NCI-H2196 treated with DMSO at 0.1 percent for 48 hours (cell line): Measurements from ENCODE around the gene CPLX4.
A peak's percentile ranks its signal among the peaks of the same experiment; 100 is the strongest.

Experiments used
- DNase-seq: peaks from one replicate; lab custom pipeline; 2025; ENCODE audit not compliant: unreplicated experiment; lab: John Stamatoyannopoulos, UW

The CPLX4 gene

DNA sequence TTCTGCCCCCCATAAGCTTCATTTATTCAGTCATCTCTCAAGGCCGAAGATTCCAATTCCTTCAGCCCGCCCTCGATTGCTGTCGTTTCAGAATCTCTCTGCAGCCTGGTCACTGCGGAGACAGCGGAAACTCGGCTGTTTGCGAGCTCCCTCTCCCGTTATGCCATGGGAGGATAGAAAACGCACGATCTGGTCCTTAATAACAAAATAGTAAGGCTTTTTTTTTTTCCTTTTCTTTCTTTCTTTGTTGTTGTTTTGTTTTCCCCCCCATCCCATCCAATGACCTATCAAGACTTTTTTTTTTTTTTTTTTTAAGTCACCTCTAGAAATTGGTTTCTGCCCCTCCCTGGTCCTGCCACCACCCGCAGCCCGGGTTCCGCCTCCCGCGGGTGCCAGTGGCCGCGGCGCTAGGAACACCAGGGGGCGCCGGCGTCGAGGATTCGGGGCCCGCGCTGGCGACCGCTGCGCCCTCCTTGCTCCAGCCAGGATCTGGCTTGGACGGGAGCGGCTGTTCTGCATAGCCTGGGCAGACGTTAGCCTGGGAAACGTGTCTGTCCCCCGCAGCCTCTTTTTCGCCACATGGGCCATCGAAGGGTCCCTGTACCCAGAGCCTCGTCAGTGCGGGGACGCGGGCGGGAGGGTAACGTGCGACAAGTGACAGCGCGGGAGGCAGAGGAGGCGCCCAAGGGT, 10.1 kb downstream of the CPLX4 start:
- peak; percentile 52 for DNase-seq

DNA sequence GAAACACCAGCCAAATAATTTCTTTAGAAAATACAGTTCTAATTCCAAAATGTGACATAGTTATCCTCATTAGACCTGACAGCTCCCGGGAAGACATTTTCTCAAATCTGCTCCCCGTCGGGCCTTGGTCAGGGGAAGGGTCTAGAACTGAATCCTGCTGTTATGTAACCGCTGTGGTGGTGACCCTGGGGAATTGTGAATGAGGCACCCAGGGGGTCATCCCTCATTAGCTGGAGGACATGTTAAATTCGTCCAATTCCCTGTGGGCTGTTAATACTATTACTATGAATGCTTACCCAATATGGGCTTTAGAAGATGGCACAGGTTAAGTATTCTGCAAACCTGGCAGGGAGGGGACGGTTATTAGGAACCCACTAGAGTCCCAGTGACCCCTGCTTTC, 11.8 kb downstream of the CPLX4 start:
- DNase-seq: no peak

DNA sequence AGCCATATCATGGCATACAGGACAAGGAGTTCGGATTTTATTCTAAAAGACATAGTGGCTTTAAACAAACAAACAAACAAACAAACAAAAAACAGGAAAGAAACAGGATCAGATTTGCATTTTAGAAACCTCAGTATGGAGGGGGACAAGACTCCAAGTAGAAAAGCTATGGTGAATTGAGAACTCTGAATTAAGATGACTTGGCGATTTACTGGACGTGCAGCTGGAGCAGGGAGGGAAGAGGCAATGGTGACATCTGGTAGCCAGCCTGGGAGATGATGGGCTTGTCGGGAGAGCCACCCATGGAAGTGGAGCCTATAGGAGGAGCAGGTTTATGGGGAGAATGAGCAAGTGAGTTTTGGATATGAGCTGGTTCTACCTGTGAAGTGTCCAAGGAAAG, 13.2 kb downstream of the CPLX4 start:
- no peak for DNase-seq

DNA sequence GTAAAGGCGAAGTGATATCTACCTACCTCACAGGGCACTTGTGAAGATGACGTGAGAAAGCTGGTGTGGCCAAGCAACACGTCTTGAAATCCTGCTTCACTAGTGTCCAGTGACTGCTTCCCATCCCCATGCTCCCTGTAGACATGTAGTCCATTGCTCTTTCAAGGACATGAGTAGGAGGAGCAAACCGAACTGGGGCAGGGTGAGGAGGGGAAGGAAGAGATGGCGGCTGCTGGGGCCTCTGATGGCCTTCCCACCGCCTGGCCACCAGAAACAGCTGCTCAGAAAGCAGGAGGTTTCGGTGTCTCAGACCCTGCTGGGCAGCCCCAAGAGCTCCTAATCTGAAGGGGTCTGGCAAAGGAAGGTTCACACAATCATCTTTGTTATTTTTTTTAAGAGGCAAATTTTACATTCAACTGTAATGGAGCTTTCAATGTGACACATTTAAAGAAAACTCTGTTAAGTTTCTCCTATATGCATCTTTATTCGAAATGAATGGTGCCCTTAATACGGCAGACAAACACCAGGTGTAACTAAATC, 14.7 kb downstream of the CPLX4 start:
- DNase-seq: no peak

DNA sequence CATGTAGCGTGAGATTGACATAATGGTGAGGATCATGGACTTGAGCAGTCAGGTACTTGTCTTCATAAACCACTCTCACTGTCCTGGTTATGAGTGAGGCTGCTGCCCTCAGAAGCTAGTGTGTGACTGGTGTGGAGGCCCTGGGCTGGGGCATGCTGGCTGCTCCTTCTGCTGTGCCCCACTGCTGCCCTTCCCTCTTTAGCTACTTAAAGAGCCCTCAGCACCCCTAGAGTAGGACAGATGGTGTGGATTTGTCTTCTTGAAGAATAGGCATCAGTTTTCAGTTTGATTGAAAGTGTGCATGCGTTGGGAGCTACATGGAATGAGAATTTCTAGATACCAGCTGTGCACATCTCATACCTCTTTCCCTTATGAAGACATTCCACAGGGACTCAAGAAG, 15.4 kb downstream of the CPLX4 start:
- DNase-seq: no peak

DNA sequence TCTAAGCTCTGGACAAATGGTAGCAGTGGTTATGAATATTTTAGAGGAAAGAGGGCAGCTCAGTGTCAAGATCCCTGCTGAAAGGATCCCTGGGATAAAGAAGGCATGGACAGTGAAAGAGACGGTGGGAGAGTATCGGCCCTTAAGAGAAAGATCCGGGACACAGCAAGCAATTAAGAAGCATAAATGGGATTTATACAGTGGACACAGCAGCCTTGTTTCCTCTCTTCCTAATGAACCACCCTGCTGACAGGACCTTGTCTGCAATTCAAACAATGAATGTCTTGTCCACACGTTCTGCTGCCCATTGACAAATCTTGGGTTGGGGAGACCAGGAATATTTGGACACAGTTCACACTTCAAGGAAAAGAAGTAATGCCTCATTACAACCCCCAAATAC, 16.5 kb downstream of the CPLX4 start:
- no peak for DNase-seq

DNA sequence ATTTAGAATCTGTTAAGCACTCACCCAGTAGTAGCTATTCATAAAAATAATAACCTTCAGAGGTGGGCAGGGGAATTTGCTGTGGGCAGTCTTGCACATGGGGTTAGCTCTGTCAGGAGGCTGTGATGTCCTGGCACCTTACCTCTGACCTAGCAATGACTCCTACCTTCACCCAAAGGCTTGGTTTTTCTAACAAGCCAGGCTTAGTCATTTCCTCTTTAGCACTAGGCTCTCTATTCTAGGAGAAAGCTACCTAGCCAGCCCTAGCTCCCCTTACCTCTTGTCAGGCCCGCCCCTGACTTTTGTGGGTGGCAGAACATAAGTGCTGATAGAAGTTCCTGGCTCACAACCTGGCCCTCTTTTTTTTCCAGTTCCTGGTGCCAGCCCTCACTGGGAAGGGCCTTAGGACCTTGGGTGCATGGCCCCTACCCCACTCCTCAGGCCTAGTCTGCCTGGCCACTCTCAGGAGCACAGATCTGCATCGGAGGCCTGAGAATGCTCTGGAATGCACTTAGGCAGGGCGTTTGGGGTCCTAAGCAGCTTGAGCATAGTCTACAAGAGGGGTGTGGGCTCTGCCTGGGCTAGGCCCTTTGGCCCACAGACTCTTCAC, 17.7 kb downstream of the CPLX4 start:
- no peak for DNase-seq

DNA sequence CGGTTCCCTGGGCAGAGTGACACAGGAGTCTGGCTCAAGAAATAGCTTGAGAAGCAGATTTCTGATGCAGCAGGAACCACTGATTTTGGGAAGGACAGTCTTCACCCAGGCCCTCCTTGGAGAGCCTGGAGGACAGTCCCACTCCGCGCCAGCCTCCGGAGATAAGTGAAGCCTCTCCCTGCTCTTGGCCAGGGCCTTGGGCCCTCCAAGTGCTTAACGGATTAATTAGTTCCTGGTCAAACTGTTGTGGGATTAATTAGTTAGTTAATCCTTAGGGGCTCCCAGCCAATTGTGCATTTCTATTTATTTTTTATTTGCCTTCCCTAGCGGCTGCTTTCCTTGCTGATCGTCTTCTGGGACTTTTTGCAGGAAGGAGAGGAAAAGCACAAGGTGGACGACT, 19.6 kb downstream of the CPLX4 start:
- DNase-seq: no peak

DNA sequence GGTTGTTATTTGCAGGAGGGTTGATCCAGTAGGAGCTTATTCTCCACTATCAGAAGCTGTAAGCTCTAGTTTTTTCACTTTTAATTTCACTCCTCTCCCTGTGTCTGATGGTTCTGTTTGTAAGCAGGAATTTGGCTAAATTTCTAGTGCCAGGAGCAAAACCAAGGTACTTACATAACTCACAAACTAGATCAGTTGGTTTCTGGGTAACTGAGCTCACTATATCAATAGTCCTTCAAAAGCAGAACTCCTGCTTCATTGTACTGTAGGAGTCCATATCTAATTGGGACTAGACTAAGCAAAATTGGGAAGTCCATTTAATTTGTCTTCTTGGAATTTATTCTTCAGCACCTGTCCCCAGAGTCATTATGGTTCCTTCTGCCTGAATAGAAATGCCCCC, 25.1 kb downstream of the CPLX4 start:
- no peak for DNase-seq

DNA sequence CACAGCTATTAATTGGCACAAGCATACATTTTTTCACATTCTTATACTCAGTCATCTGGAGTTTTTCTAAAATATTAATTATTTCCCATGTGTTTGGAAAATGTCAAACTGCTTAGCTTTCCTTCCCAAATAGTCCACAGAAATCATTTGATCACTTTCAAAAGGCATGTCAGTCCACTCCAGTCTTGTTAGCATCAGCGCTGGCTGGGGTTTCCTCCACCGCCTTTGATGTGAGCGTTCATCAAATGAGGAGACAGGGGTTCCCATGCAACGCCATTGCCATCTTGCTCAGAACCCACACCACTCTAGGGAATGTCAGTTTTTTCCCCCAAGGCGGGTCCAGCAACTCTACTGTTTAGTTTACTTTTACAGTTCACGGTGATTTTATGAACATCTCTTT, 32.1 kb downstream of the CPLX4 start:
- no peak for DNase-seq

DNA sequence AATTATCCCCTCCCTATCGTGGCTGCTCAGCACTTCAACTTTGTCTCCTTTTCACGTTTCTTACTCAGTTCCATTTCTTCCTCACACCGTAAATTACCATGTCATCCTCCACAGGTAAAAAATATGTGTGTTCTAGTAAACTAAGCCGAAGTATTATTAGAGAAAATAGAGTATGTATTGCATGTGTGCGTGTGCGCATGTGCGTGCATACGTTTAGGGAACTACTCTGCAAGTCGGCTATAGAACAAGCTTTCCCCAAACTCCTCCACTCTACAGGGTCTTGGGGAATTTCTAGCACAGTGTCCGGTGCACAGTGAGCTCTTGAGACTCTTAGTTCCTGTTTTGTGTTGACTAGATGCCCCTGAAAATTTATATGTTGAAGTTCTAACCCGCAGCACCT, 36.1 kb downstream of the CPLX4 start:
- no peak for DNase-seq

DNA sequence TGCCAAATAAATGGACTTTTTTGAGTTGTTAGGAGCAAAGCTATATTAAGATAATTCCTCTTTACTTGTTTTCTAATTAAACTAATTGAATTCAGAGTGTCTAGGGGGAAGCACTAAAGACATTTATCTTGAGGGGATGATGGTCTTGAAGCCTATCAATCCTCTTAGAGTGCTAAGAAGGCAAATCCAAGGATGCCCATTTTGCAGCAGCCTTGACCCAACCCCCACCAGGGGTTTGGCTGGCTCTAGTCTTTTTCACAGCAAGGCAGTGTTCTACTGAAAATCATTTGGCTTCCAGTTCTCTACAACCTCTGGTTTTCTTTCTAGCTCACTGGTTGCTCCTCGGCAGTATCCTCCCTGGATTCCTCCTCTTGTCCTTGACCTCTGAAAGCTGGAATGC, 38.7 kb downstream of the CPLX4 start:
- DNase-seq: no peak

DNA sequence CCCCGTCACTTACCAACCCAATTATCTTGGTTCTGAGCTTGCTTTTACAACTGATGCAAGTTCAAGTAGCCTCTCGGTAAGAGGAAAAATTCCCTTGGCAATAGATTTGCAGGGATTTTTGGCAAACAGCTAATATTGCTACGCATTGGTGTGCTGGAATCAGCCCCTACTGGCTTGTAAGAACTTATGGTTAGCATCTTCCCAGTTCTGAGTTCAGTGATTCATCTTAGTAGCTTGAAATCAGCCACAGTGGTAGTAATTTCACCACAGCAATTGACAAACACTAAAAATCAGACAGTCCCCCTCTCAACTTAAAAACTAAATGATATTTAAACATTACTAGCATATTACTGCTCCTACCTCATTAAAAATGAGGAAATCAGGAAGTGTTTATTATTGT, 39.3 kb downstream of the CPLX4 start:
- DNase-seq: no peak

DNA sequence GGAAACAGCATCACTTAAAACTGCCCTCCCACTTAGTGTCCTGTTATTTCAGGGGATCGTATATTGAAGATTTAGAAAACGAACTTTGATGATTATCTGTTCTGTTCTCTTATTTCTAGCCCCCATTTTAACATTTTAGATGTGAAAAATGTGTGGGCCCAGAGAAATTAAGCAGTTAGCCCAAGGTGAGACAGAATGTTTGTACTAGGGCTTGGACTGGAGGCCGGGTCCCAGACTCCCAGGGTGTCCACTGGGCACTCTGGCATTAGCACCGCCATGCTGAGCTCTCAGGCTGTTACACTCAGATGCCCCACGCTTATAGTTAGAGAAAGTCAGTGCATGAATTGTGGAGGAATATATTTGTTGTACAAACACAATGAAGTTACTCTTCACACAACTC, 39.7 kb downstream of the CPLX4 start:
- DNase-seq: no peak

DNA sequence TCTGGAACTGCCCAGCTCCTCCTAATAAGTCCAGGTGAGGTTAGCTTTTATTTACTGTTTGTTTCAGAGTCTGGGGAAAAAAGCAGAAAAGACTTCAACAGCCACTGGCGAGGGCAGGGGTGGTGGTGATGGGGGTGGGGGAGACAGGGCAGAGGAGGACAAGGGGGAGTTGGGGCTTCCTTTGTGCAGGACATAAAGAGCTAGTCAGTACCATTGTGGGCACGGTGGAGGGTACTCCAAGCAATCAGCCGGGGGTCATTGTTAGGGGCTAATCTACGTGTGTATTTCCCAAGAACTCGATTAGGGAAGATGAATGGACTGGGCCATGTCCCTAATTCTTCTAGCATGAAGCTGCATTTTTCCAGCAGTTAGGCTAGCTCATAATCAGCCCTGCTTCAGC, 42.4 kb downstream of the CPLX4 start:
- no peak for DNase-seq

DNA sequence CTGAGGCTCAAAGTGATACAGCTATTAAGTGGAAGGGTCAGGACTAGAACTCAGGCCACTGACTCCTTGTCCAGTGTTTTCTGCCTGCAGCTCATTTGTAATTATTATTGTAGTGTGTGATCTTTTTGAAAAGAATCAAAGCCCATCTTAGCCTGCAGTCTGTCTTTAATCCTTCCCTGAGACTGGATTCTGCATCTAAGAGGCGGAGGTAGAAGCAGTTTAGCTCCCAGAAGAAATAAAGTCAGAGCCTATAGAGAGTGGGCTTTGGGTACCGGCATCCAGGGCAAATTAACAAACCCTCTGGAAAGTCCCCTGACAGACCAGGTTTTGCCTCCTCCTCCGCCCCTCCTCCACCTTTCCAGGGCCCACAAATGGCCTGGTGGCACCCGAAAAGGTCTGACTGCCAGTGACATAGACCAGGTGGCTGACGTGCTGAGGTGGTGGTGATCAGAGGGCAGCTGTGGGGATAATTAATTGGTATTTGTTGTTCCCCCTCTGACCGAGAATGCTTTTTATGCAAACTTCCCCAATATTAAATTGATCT, 43.0 kb downstream of the CPLX4 start:
- no peak for DNase-seq

DNA sequence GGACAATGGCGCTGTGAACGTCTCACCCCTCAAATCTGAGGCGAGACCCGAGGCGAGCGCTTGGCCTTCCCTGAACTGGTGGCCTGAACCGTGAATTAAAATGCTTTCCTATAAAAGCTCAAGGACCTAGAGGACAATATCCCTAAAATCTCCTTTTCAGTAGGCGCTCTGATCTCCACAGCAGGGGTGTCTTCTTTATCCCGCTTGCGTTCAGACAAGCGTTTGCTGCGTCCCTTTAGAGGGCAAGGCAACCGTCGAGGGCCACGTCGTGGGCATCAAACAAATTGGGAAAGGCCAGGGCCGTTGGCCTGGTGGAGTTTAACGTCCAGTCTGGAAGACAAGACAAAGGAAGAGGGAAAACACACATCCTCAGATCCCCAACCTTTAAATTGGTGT, 43.9 kb downstream of the CPLX4 start:
- no peak for DNase-seq

DNA sequence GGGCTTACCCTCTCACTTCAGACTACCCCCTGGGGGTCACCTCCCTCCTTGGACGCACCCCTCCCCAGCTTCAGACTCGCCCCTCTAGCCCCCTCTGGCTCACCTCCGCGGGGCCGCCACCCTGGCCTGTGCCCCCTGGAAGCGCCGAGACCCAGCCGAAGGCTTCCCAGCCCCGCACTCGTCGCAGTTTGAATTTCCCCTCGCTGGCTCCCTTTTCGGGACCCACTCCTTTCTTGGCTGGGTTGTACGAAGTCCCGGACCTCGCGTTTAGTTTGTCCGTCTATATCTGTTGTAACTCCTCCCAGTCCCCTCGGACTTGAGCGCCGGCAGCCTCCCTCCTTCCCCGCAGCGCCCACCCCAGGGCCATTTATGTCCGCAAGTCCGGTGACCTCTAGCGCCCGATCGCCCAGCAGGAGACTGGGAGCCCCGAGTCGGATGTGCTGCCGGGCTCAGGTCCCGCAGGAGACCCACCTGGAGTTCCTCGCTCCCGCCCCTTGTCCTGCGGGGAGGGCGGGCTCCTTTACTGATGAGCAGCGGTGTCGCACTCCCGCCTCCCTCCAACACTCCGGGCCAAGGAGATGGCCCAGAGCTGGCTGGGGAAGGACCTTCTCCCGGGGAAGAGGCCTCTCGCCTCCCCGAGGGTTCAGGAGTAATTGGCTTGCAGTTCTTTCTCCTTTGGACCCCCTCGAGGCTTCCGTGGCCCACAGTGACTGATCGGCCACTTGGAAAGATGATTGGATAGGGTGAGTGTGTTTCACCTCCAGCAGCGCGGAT, 44.5 kb downstream of the CPLX4 start:
- no peak for DNase-seq

DNA sequence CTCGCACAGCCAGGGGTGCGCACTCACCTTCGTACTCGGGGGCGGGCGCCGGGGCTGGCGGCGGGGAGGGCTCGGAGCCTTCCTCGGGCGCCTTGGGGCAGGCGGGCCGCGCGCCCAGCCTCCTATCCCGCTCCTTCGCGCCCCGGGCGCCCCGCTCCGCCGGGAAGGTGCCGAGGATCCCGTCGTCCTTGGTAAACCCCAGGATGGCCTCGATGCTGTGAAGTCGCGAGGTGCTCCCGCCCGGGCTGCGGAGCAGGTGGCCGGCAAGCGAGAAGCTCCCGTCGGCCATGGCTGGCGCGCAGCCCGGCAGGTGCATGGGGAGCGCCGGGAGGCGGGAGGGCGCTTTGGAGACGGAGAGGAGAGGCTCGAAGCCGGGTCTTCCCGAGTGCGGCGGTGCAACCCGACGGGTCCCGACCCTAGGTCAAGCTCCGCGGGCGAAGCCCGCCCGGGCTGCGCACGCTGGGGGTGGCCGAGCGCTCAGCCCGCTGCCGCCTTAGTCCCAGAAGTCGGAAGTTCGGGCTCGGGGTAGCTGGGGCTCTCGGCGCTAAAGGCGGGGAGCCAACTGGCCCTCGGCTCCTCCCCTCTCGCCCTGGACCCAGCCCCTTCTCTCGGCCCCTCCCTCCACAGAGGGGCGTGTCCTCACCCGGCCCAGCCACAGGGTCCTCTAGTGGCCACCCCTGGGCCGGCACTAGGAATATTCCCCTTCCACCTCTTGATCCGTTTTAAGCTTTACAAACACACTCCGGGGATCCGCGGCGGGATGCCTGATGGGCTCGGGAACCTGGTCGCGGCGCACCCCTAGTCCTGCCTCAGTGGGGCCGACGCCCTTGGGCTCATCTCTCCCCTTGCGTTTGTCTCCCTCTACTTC, 45.3 kb downstream of the CPLX4 start, which contains the start of gene RAX:
Gene RAX (minus strand): TSS at position 564 of the 868 bp plus-strand sequence. CDS start 248 bp downstream, at position 316.
- peak; percentile 54 for DNase-seq

DNA sequence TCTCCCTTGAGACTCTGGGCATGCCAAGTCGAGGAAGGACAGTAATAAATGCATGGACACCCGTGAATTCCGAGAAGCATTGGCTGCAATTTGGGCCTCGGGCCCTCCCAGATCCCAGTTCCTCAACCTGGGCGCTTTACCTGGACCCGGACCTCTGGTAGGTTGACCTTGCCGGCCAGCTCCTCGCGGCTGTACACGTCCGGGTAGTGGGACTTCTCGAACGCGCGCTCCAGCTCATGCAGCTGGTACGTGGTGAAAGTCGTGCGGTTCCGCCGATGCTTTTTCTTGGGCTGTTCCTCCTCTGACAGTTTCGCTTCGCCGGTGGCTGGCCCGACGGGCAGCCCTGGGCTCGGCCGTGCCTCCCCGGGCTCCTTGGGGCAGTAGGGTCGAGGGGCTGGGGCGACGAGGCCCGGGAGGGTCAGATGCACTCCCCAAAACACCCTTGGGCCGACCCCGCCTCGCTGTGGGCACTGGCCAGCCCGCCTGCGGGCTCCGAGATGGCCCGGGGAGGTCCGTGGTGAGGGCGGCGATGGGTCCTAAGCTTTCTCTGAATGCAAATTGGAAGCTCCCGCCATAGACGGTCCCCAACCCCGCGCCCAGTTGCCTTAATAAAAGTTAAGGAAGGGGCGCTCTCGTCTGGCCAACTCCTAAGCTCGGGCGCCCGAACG, 46.1 kb downstream of the CPLX4 start:
- DNase-seq: no peak
